Testis (tissue), 2 donors: ENCODE results near the gene KCNQ5.
A peak's percentile ranks its signal among the peaks of the same experiment; 100 is the strongest.

Experiments used
- POLR2A ChIP-seq: fragments of 450-650 bp; IDR thresholded peaks from one replicate; pipeline ENCODE4 v1.6.1; 2017; ENCODE audit warnings: antibody characterized with exemption, mild to moderate bottlenecking, moderate library complexity
- TF ChIP-seq, protein P1 (sequence below), 3 experiments: fragments of 450-650 bp in 2 of 3; fragments of 200-600 bp in 1 of 3; sonication (generic) in 1 of 3; IDR thresholded peaks; one replicate each; pipeline ENCODE4 v1.5.1; 2016 to 2019; ENCODE audit warnings: antibody characterized with exemption in 3 of 3, mild to moderate bottlenecking in 2 of 3, moderate library complexity in 1 of 3

DNA sequence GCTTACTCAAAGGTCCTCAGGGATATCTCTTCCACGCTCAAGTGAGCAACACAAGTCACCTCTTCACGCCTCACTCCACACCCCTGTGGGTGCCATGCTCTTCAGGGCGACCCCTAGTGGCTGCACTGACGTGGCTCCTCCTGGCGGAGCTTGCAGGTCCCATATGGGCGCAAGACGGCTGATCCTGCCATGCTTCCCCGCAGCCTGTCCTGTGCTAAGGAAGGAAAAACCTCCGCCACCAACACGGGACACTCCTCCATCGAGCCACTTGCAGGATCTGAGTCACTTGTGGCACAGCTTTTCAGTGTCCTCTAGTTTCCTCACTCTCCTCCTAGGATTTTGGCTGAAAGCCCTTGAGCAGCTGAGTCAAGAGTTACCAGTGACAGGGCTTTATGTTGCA, 512.7 kb downstream of the KCNQ5 start:
- no peak for TF ChIP-seq POLR2A
- TF ChIP-seq, protein P1, sequence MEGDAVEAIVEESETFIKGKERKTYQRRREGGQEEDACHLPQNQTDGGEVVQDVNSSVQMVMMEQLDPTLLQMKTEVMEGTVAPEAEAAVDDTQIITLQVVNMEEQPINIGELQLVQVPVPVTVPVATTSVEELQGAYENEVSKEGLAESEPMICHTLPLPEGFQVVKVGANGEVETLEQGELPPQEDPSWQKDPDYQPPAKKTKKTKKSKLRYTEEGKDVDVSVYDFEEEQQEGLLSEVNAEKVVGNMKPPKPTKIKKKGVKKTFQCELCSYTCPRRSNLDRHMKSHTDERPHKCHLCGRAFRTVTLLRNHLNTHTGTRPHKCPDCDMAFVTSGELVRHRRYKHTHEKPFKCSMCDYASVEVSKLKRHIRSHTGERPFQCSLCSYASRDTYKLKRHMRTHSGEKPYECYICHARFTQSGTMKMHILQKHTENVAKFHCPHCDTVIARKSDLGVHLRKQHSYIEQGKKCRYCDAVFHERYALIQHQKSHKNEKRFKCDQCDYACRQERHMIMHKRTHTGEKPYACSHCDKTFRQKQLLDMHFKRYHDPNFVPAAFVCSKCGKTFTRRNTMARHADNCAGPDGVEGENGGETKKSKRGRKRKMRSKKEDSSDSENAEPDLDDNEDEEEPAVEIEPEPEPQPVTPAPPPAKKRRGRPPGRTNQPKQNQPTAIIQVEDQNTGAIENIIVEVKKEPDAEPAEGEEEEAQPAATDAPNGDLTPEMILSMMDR (IDR thresholded peaks at IDR 0.05): peak in 1 of 3 experiments; percentile 37
